LNCaP clone FGC (cell line): ENCODE measurements around the gene CA11.

Source experiments
- DNase-seq: peaks from one replicate; pipeline ENCODE4 v3.0.0-alpha.2; 2011; ENCODE audit warnings: low read depth
- H3K4me3 ChIP-seq: 2 replicates; pipeline ENCODE4 v1.5.1; 2011; ENCODE audit warnings: mild to moderate bottlenecking, low read depth, low read length, control low read depth
- TF ChIP-seq, protein P1 (sequence below): IDR thresholded peaks from 2 replicates; pipeline ENCODE4 v1.5.1; 2012; ENCODE audit warnings: mild to moderate bottlenecking; ENCODE audit not compliant: control insufficient read depth, insufficient read depth; ENCODE audit errors: extremely low read depth

Gene CA11

GRCh38 chr19:48674216-48674809 lies 28.3 kb upstream of the CA11 start:
- H3K4me3 ChIP-seq: no peak overlapping the region
- TF ChIP-seq, protein P1, sequence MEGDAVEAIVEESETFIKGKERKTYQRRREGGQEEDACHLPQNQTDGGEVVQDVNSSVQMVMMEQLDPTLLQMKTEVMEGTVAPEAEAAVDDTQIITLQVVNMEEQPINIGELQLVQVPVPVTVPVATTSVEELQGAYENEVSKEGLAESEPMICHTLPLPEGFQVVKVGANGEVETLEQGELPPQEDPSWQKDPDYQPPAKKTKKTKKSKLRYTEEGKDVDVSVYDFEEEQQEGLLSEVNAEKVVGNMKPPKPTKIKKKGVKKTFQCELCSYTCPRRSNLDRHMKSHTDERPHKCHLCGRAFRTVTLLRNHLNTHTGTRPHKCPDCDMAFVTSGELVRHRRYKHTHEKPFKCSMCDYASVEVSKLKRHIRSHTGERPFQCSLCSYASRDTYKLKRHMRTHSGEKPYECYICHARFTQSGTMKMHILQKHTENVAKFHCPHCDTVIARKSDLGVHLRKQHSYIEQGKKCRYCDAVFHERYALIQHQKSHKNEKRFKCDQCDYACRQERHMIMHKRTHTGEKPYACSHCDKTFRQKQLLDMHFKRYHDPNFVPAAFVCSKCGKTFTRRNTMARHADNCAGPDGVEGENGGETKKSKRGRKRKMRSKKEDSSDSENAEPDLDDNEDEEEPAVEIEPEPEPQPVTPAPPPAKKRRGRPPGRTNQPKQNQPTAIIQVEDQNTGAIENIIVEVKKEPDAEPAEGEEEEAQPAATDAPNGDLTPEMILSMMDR: no peak
- no peak for DNase-seq

GRCh38 chr19:48673436-48674100 lies 27.6 kb upstream of the CA11 start:
- TF ChIP-seq, protein P1: no peak
- H3K4me3 ChIP-seq: no peak overlapping the region
- no peak for DNase-seq

DNA sequence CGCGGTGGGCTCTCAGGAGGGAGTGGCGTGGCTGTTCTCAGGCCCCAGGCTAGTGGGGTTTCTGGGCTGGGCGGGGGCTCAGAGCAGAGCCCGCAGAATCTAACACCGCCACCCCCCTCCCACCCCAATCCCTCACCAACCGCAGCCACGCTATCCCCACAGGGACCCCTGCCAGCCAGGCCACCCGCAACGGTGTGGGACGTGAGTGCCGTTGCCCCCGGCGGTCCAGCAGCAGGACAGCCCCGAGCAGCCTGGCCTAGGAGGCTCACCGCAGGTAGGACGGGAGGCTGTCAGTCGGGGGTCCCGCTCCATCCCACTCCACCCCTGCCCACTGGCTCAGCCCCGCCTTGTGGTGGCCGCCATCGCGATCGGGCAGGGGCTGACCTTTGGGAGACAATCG lies 27.0 kb upstream of the CA11 start, which contains the start of gene NTN5:
TSS of gene NTN5 (minus strand) at position 24 of the 400 bp plus-strand sequence. CDS start 2,031 bp downstream, outside the sequence.
- no peak for DNase-seq
- TF ChIP-seq, protein P1: no peak
- no peak within 1 kb of the TSS for H3K4me3 ChIP-seq

- no peak overlapping the region for H3K4me3 ChIP-seq
- TF ChIP-seq, protein P1: no peak
- no peak for DNase-seq
Measured at GRCh38 chr19:48671446-48671995, 25.5 kb upstream of the CA11 start.

- no peak for DNase-seq
- TF ChIP-seq, protein P1: no peak
- no peak overlapping the region for H3K4me3 ChIP-seq
Measured at GRCh38 chr19:48670699-48671445, 24.9 kb upstream of the CA11 start.

DNA sequence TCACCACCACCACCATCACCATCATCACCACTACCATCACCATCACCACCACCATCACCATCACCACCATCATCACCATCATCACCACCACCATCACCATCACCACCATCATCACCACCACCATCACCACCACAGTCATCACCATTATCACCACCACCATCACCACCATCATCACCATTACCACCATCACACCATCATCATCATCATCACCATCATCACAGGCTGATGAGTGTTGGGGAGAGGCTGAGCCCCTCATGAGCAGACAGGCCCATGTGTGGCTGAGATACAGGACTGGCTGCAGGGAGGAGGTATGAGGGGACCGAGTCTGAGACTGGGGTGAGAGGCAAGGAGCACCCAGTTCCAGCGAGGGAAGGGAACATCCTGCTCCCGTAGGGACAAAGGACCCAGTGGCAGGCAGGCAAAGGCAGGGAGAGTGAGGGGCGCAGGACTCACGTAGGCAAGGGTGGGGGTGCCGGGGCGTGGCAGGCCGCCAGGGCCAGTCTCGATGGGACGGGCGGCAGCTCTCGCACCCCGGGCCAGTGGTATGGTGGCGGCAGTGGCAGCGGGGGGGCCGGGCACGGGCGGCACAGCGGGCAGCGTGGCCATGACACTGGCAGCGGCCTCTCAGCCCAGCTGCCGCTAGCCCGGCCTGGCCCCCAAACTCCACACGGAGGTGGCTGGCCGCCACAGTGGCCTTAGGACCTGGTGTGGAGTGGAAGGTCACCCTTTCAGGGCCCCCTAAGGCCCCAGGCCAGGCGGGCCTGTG lies 24.1 kb upstream of the CA11 start:
- TF ChIP-seq, protein P1: no peak
- DNase-seq: no peak
- H3K4me3 ChIP-seq: no peak overlapping the region
